ENCODE data around the gene PXDC1. TPM values are rescaled to one million over a fixed set of nuclear protein-coding genes. Genes with fewer than 3 reads are reported as not detected.

Gene PXDC1
- total RNA-seq, 2 experiments from 2014 or later, result 0.17 to 0.36 TPM

Other genes starting within 250 kb of the PXDC1 start
- gene FAM50B, start 97.7 kb upstream of the PXDC1 start, total RNA-seq, result 1 to 10 TPM; 4.4 to 5.1 TPM

Data from activated naive CD4-positive, alpha-beta T cell treated with anti-CD3 and anti-CD28 coated beads for 36 hours (primary cell).